Stimulated activated CD4-positive, alpha-beta T cell treated with anti-CD3 and anti-CD28 coated beads, Interleukin-2, amount 100 ng/mL, for 48 hours (primary cell): ENCODE data around the gene MRPL44.

Experiments
- DNase-seq, 2 donors: peaks; one replicate each; pipeline ENCODE4 v3.0.0-alpha.2; 2020

Gene MRPL44

GRCh38 chr2:223957092-223957851 lies at the start of gene MRPL44:
Gene MRPL44 (plus strand): TSS chr2:223957463. CDS start chr2:223957473, 10 bp downstream.
- peak; percentile 98 for DNase-seq

- DNase-seq: no peak
Observed at GRCh38 chr2:223908304-223908998, 48.8 kb upstream of the MRPL44 start.

GRCh38 chr2:223909001-223909741 lies 48.1 kb upstream of the MRPL44 start:
- no peak for DNase-seq

- DNase-seq: no peak
Observed at GRCh38 chr2:223914324-223914723, 42.9 kb upstream of the MRPL44 start.

DNA sequence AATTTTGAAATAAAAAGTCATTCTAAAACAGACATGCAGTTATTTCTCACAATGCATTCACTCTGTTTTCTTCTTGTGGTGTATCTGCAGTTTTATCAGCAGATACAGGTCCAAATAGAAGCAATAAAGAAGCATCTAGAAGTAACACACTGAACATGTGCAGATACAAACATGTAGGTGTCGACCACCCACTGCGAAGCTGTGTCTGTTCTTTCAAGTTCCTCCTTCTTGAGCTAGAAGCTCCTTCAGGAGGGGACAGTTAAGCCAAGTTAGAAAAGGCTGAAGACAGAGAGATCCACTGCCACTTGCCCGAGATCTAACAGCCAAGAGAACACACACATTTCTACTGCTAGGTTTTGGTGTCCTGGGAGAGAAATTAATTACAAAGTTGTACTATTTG lies 42.2 kb upstream of the MRPL44 start:
- DNase-seq: no peak

DNA sequence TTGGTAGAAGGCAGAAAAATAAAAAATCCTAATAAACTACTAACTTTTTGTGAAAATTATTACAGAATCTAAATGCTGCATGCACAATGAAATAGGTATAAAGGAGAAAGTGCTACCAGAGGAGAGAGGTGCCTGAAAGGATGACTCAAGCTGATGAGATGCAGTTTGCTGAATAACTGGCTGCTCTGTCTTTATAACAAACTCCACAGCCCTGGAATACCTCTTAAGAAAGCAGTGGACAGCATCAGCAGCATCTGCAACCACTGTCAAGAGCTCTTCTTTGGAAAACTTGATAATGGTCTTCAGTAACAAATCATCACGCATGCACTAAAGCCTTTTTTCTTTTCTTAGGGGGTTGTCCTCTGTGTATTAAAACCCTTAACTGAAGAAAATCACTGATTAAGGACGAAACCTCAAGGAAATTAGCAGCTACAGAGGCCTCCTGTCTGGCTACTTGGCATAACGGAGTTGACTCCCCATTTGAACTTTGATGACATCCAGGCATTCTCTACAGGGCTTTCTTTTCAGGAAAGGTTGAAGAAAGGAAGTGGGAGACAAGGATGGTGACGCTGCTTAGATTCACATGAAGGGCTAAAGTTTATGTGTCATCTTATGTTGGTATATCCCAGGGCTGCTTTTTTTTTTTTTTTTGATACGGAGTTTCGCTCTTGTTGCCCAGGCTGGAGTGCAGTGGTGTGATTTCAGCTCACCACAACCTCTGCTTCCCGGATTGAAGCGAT lies 40.9 kb upstream of the MRPL44 start:
- no peak for DNase-seq

- no peak for DNase-seq
Observed at GRCh38 chr2:223918671-223919134, 38.6 kb upstream of the MRPL44 start.

DNA sequence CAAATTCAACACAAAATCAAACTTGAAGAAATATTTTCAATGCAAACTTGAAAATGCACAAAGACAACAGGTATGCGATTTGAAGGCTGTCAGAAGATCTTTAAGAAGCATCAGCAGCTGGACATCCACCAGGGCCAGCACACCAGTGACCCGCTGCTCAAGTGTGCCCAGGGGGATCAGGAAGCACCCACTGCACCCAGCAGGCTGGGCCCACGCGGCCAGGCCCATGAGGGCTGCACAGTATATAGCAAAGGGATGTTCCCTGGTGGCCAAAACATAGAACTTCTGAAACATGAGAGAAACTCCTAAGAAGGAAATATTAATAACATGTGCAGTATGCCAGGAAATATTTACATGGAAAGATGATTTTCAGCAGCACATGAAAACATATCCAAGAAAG lies 37.2 kb upstream of the MRPL44 start:
- DNase-seq: no peak

GRCh38 chr2:223921204-223921603 lies 36.1 kb upstream of the MRPL44 start:
- DNase-seq: no peak

DNA sequence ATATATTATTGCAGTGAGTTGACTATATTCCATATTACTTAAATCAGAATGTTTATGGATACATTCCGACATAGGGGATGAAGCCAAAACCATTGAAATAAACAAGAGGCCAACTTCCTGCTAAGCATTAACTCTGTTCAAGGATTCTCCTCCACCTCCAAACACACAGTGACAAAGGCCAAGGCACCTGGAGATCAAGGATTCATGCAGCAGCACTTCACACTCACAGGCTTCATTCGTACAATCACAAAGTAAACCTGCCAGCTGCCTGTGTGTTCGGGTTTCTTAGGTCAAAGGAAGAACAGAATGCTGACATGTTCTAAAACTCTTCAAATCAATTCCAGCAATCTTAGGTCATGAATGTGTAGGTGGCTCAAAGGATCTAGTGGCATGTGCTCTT lies 35.0 kb upstream of the MRPL44 start:
- DNase-seq: no peak

- no peak for DNase-seq
Observed at GRCh38 chr2:223923976-223924375, 33.3 kb upstream of the MRPL44 start.

DNA sequence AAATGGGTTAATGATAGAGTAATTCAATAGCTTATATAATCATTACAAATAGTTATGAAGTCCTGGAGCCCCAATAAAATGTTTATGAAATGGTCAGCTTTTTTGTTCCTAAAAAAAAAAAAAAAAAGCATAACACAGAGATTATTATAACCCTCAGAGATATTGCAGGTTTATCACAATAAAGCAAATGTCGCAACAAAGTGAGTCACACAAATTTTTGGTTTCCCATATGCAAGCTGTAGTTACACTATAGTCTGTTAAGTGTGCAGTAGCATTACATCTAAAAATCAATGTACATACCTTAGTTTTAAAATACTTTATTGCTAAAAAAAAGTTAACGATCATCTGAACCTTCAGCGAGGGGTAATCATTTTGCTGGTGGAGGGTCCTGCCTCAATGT lies 32.2 kb upstream of the MRPL44 start:
- DNase-seq: no peak

- no peak for DNase-seq
Observed at GRCh38 chr2:223928113-223929006, 28.9 kb upstream of the MRPL44 start.

DNA sequence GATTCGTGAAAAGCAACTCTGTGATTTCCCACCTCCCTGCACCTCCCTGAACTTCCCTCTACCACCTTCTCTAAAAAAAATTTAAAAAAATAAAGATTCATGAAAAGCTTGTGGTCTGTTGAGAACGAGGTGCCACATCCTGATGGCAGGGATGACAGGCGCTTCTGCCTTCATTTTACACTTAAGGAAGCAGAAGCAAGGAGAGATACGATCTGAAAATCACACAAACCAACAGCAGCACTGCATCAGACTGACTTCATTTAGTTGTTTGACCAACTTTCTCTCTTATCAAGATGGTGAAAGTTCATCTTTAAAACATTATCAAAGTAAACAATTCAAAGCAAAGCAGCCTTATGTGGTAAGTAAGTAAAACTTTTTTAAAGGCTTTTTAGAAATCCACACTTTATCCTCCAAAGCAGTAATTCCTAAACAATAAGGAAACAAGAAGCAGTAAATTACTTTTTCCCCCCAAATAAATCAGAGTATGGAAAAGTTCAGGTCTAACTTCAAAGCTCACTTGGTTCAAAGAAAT lies 27.6 kb upstream of the MRPL44 start:
- DNase-seq: no peak

DNA sequence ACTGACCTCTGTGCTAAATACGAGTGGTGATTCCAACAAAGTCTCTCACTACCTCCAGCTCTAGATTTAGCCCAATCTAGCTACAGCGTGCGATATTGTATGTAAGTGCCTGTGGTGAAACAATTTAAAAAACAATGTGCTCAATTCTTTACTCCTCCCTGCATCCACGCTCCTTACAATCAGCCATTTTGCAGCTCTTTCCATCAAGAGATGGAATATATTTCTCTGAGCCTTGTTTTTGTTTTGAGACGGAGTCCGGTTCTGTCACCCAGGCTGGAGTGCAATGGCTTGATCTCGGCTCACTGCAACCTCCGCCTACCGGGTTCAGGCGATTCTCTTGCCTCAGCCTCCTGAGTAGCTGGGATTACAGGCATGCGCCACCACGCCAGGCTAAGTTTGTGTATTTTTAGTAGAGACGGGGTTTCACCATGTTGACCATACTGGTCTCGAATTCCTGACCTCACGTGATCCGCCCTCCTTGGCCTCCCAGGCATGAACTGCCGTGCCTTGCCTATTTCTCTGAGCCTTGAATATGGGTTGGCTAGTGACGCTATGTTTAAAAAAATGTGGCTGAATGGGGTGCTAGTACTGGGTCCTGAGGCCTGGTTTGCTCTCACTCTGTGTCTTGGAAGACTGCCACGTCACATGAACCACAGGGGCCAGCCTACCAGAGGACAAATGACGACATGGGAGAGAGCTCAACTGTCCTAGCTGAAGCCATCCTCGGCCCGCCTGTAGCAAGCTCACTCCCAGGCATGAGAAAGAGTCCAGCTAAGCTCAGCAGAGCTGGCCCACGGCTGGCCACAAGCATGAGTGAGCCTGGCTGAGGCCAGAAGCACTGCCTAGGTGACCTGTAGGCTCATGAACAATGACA lies 26.9 kb upstream of the MRPL44 start:
- DNase-seq: no peak

- DNase-seq: no peak
Observed at GRCh38 chr2:223932816-223933800, 24.2 kb upstream of the MRPL44 start.

DNA sequence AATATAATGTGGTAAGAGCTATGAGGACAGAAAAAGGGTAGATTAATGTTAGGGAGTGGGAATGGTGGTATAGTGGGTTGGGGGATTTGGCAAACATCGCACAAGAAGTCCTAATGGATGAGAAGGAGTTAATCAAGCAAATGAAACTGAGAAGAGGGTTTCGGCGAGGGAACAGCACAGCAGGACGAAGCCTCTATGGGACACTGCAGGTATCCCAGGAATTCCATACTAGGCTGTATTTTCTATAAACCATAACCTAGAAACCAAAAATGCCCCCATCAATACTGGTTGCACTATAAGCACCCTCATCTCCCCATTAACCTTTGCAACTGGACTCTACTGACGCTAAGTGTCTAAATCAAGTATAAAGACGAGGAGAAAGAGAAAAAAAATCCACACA lies 22.4 kb upstream of the MRPL44 start:
- no peak for DNase-seq

DNA sequence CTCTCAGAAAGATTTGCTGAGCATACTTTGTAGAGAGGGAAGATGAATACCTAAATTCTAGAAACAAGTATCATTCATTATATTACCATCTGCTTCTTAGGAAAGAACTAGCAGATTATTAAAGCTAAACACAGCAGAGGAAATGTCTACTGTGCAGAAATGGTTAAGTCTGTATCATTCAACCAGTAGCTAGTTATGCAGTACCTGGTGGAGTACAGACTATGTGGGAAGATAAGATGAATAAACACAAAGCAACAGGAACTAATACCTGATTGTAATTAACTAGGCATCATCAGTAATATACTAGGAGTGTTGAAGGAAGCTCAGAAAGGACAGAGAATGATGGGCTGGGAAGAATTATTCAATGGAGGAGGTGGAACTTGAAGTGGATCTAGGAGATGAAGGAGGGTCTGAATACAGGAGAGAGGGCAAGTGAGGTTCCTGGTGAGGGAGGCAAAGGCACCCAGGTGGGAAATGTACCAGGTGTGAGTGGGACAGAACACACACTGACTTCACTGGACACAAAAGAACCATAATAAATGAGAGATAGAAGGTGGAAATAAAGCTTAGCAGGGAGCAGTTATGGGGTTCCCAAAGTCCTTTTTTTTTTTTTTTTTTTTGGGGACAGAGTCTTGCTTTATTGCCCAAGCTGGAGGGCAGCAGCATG lies 21.7 kb upstream of the MRPL44 start:
- DNase-seq: no peak

GRCh38 chr2:223936862-223937326 lies 20.4 kb upstream of the MRPL44 start:
- no peak for DNase-seq
